K562 (cell line): Measurements from ENCODE around the gene ATP5MC3. TPM values are rescaled to one million over a fixed set of nuclear protein-coding genes. Genes with fewer than 3 reads are reported as not detected.

Source experiments
- CBFA2T3 ChIP-seq: fragments of 450-650 bp; IDR thresholded peaks from 2 replicates; pipeline ENCODE4 v1.6.1; 2017
- DNMT1 ChIP-seq: fragments of 450-650 bp; IDR thresholded peaks from 2 replicates; pipeline ENCODE4 v1.6.1; 2016; ENCODE audit warnings: antibody characterized with exemption, mild to moderate bottlenecking
- E2F8 ChIP-seq: fragments of 450-650 bp; IDR thresholded peaks from 2 replicates; pipeline ENCODE4 v1.7.1; 2018; ENCODE audit warnings: mild to moderate bottlenecking, low read depth; ENCODE audit not compliant: partially characterized antibody
- HDGF ChIP-seq: fragments of 450-650 bp; IDR thresholded peaks from 2 replicates; pipeline ENCODE4 v1.6.1; 2016
- HNRNPUL1 ChIP-seq: fragments of 200-400 bp; formaldehyde crosslinking; IDR thresholded peaks from 2 replicates; pipeline ENCODE4 v1.6.1; 2017; ENCODE audit warnings: low read length
- LEF1 ChIP-seq: fragments of 450-650 bp; IDR thresholded peaks from 2 replicates; pipeline ENCODE4 v1.6.1; 2016; ENCODE audit warnings: mild to moderate bottlenecking
- MBD2 ChIP-seq: sonication (generic); IDR thresholded peaks from 2 replicates; pipeline ENCODE4 v1.6.1; 2016; ENCODE audit warnings: low read depth, borderline replicate concordance
- NCOA4 ChIP-seq: fragments of 450-650 bp; IDR thresholded peaks from 2 replicates; pipeline ENCODE4 v1.6.1; 2018; ENCODE audit warnings: mild to moderate bottlenecking; ENCODE audit not compliant: partially characterized antibody
- NFIX ChIP-seq: fragments of 250-450 bp; sonication (Bioruptor Pico); IDR thresholded peaks from 2 replicates; pipeline ENCODE4 v1.4.0; 2020; ENCODE audit warnings: low read depth, mild to moderate bottlenecking, moderate library complexity
- PATZ1 ChIP-seq: fragments of 250-450 bp; sonication (Bioruptor Pico); IDR thresholded peaks from 2 replicates; pipeline ENCODE4 v1.5.0; 2020; ENCODE audit warnings: mild to moderate bottlenecking, borderline replicate concordance
- PKNOX1 ChIP-seq: fragments of 450-650 bp; IDR thresholded peaks from 2 replicates; pipeline ENCODE4 v1.6.1; 2016
- SP1 ChIP-seq: sonication (generic); formaldehyde crosslinking; IDR thresholded peaks from 2 replicates; pipeline ENCODE4 v1.8.1; 2022; ENCODE audit warnings: mild to moderate bottlenecking, missing genetic modification reagents
- SRF ChIP-seq, 2 experiments: fragments of 250-450, 450-650 bp in 1 of 2; sonication (Bioruptor Pico) in 1 of 2; sonication (generic) in 1 of 2; formaldehyde crosslinking; IDR thresholded peaks; 2 replicates each; pipeline versions ENCODE4 v1.5.0 to v1.5.1; 2020 to 2022; ENCODE audit warnings: mild to moderate bottlenecking in 1 of 2, missing genetic modification reagents in 1 of 2
- TGIF2 ChIP-seq: sonication (generic); formaldehyde crosslinking; IDR thresholded peaks from 2 replicates; pipeline ENCODE4 v1.8.1; 2022; ENCODE audit warnings: mild to moderate bottlenecking, missing genetic modification reagents, moderate library complexity
- TRIM25 ChIP-seq: fragments of 450-650 bp; IDR thresholded peaks from 2 replicates; pipeline ENCODE4 v1.7.0; 2016; ENCODE audit warnings: borderline replicate concordance
- TRIM28 ChIP-seq: fragments of 450-650 bp; IDR thresholded peaks from 2 replicates; pipeline ENCODE4 v1.6.1; 2017
- U2AF1 ChIP-seq: fragments of 200-400 bp; formaldehyde crosslinking; optimal IDR thresholded peaks from 2 replicates; pipeline ENCODE3; 2017; ENCODE audit warnings: mild to moderate bottlenecking, low read depth, low read length, moderate library complexity
- ZEB2 ChIP-seq: fragments of 450-650 bp; IDR thresholded peaks from 2 replicates; pipeline ENCODE4 v1.6.1; 2016
- ZFX ChIP-seq: sonication (generic); formaldehyde crosslinking; IDR thresholded peaks from 2 replicates; pipeline ENCODE4 v1.8.0; 2022; ENCODE audit warnings: mild to moderate bottlenecking, missing genetic modification reagents, moderate library complexity
- ZNF143 ChIP-seq: sonication (generic); formaldehyde crosslinking; IDR thresholded peaks from 2 replicates; pipeline ENCODE4 v1.9.0; 2022; ENCODE audit warnings: mild to moderate bottlenecking, missing genetic modification reagents
- ZNF197 ChIP-seq: fragments of 200-800 bp; sonication (Bioruptor generic); IDR thresholded peaks from 2 replicates; pipeline ENCODE4 v1.6.1; 2016; ENCODE audit warnings: low read depth, missing genetic modification characterization, missing compliant biosample characterization
- polyA plus RNA-seq, 8 experiments: library from polyadenylated mRNA; depleted of rRNA in 4 of 8; stranded (reverse) in 5 of 8; unstranded in 3 of 8; fragments of >200 nt; fragmentation: Nextera tagmentation in 2 of 8; fragmentation: Illumina TruSeq in 1 of 8; extraction: Ambion mirVana in 2 of 8; extraction: Trizol in 1 of 8; gene quantifications; 2 replicates each; pipeline versions ENCODE4 v1.2.1 to v1.2.3, GENCODE V29; 2011 to 2014; ENCODE audit warnings: inconsistent platforms in 1 of 8, missing spikeins in 1 of 8
- total RNA-seq, 7 experiments: library from RNA; depleted of rRNA in 6 of 7; stranded (reverse); fragments of >200 nt in 6 of 7; fragmentation: Illumina TruSeq in 2 of 7; extraction: Trizol in 2 of 7; gene quantifications; 2 replicates each; pipeline versions ENCODE4 v1.2.1 to v1.2.3, GENCODE V29; 2011 to 2021; ENCODE audit warnings: low replicate concordance in 1 of 7

ATP5MC3 gene
- total and polyA plus RNA-seq, 9 of the 15 experiments (the other 6 are each of a cell fraction or from before 2014, with no cell fraction given): 423 to 2,565 (median 1,012) TPM

GRCh38 chr2:175167792-175168563, 13.5 kb downstream of the ATP5MC3 start, which contains the start of gene ATF2 (continued):
- TF ChIP-seq TGIF2: no peak
- peak; percentile 91; the same call in 1 of the 2 replicates for TF ChIP-seq TRIM25
- peak; percentile 67; the same call in 1 of the 2 replicates for TF ChIP-seq ZNF143 (CRISPR knock-in tag)
- TF ChIP-seq DNMT1: 0 out of 2 replicates have a peak, but pooled peaks have one; percentile 83
- no peak for TF ChIP-seq NCOA4
- TF ChIP-seq HDGF: peak; percentile 86; the same call in 1 of the 2 replicates
- no peak for TF ChIP-seq U2AF1
- TF ChIP-seq E2F8: no peak
- peak; percentile 13; the same call in 1 of the 2 replicates for TF ChIP-seq LEF1
- peak; percentile 21 for TF ChIP-seq CBFA2T3
- TF ChIP-seq ZFX (CRISPR knock-in tag): peak; percentile 97
- TF ChIP-seq SRF (CRISPR knock-in tag; IDR thresholded peaks at IDR 0.05): 0 out of 4 replicates have a peak, but pooled peaks of 1 of the 2 experiments have one; percentile 12
- TF ChIP-seq MBD2: peak; percentile 16; the same call in 1 of the 2 replicates
- TF ChIP-seq SP1: peak; percentile 91
- TF ChIP-seq PATZ1 (CRISPR knock-in tag): 0 out of 2 replicates have a peak, but pooled peaks have one; percentile 37
- TF ChIP-seq HNRNPUL1: no peak
- TF ChIP-seq TRIM28: peak; percentile 43; the same call in 1 of the 2 replicates
- TF ChIP-seq ZEB2: 0 out of 2 replicates have a peak, but pooled peaks have one; percentile 47
- TF ChIP-seq PKNOX1: peak; percentile 94
- no peak for TF ChIP-seq NFIX (CRISPR knock-in tag)
- TF ChIP-seq ZNF197 (CRISPR knock-in tag): no peak
